ENCODE data around the gene CPED1. TPM values are rescaled to one million over a fixed set of nuclear protein-coding genes. Genes with fewer than 3 reads are reported as not detected.

Gene CPED1
- total RNA-seq, 4 donors from 2014 or later, result 1.9 to 4.4 (median 3.7) TPM

DNA sequence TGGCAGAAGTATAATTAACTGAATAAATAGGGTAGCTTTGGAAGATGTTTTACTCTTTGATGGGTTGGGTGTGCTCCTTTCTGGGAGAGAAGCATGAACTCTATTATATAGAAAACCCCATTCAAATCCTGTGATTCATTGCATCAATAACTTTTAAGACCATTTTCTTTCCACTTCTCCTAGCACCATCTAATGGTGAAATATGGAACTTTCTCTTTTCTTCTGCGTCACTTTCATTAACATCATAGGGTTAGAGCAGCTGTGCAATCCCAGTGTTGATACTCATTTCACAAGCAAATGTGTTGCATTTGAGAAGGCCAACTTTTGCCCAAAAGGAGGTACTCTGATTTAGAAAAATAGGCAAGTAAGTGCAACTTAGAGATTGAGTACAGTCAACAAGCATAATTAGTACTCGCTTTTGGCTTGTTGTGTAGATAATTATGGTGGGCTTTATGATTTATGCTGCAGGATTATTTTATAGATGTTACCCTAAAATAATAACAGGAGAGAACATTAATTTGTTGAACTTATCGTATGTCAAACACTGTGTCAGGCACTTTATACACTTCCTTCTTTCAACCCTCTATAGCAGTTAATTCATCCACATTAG, 92.9 kb downstream of the CPED1 start:
- TF ChIP-seq POLR2A (IDR thresholded peaks at IDR 0.05) (no peak), CTCF (IDR thresholded peaks at IDR 0.05) (no peak)
- intact Hi-C loops (cut with DNase I; ENCODE audit: low total_unique reads), result loop anchor here (10.0 kb wide), 2 partner anchors 97 to 277 kb away; partner anchors contain the start of gene CPED1
- DNase-seq (ENCODE audit: low spot score in 2 of 2), result no peak
- no peak overlapping the region for H3K4me3 ChIP-seq (ENCODE audit: low read depth, poor library complexity, severe bottlenecking)
- WGBS, 2 donors, result 49 to 51% methylated on average over 3 of the region's 3 CpGs

- no peak for TF ChIP-seq POLR2A (IDR thresholded peaks at IDR 0.05)
- TF ChIP-seq CTCF (IDR thresholded peaks at IDR 0.05), result no peak
- intact Hi-C loops (cut with DNase I; ENCODE audit: low total_unique reads), result loop anchor here (10.0 kb wide), 2 partner anchors 98 to 278 kb away; partner anchors contain the start of gene CPED1
- DNase-seq (ENCODE audit: low spot score in 2 of 2), result no peak
- no peak overlapping the region for H3K4me3 ChIP-seq (ENCODE audit: low read depth, poor library complexity, severe bottlenecking)
Measured at GRCh38 chr7:121082400-121083101, 94.0 kb downstream of the CPED1 start.

- H3K4me3 ChIP-seq (ENCODE audit: low read depth, poor library complexity, severe bottlenecking), result no peak overlapping the region
- 89 to 92% methylated on average over 4 of the region's 4 CpGs for WGBS, 2 donors
- intact Hi-C loops (cut with DNase I; ENCODE audit: low total_unique reads), result loop anchor here (10.0 kb wide), 2 partner anchors 98 to 278 kb away; partner anchors contain the start of gene CPED1
- TF ChIP-seq CTCF (IDR thresholded peaks at IDR 0.05) (no peak), POLR2A (IDR thresholded peaks at IDR 0.05) (no peak)
- DNase-seq (ENCODE audit: low spot score in 2 of 2), result no peak
Measured at GRCh38 chr7:121083138-121083789, 94.8 kb downstream of the CPED1 start.

DNA sequence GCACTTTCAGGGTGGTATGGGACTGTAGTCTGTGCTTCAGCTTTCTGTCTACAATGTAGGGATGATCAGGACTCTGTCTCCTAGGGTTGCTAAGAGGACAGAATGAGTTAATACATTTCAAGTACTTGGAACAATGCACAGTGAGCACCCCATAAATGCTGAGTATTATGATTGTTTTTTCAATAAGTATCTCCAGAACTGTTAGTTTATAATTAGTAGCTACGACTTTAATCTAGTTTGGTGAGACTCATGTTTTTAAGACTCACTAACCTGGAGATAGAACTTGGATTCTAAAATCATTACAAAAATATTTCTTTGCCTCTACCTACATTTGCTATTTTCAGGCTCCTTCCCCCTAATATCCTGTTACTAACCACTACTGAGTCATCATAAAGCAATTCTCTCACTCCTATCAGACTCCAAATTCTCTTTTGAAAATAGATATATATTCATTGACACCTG, 95.3 kb downstream of the CPED1 start:
- intact Hi-C loops (cut with DNase I; ENCODE audit: low total_unique reads), result loop anchor here (10.0 kb wide), 2 partner anchors 99 to 279 kb away; partner anchors contain the start of gene CPED1
- WGBS, 2 donors, result 77 to 94% methylated on average over 1 of the region's 1 CpG
- DNase-seq (ENCODE audit: low spot score in 2 of 2), result no peak
- no peak overlapping the region for H3K4me3 ChIP-seq (ENCODE audit: low read depth, poor library complexity, severe bottlenecking)
- TF ChIP-seq POLR2A (IDR thresholded peaks at IDR 0.05) (no peak), CTCF (IDR thresholded peaks at IDR 0.05) (no peak)

GRCh38 chr7:121084256-121084655, 95.7 kb downstream of the CPED1 start:
- intact Hi-C loops (cut with DNase I; ENCODE audit: low total_unique reads), result loop anchor here (10.0 kb wide), 2 partner anchors 99 to 279 kb away; partner anchors contain the start of gene CPED1
- 23 to 25% methylated on average over 2 of the region's 2 CpGs for WGBS, 2 donors
- no peak overlapping the region for H3K4me3 ChIP-seq (ENCODE audit: low read depth, poor library complexity, severe bottlenecking)
- no peak for DNase-seq (ENCODE audit: low spot score in 2 of 2)
- TF ChIP-seq CTCF (IDR thresholded peaks at IDR 0.05) (no peak), POLR2A (IDR thresholded peaks at IDR 0.05) (no peak)
